ENCODE measurements around the gene PGF. TPM values are rescaled to one million over a fixed set of nuclear protein-coding genes. Genes with fewer than 3 reads are reported as not detected.

Gene PGF
- total RNA-seq, 3 donors from 2014 or later = 0.96 to 3.1 (median 2.3) TPM

- DNase-seq (no peak), ATAC-seq (no peak)
- Histone ChIP-seq H3K9me3 (no peaks in the 10 kb centered on the region), H3K4me1 (ENCODE audit: low read depth) (no peaks in the 10 kb centered on the region), H3K36me3 (ENCODE audit: low read depth) (no peaks in the 10 kb centered on the region), H3K4me3 (no peak overlapping the region)
- intact Hi-C loops (cut with DNase I, micrococcal nuclease) = no loop called here
- TF ChIP-seq, protein P1, sequence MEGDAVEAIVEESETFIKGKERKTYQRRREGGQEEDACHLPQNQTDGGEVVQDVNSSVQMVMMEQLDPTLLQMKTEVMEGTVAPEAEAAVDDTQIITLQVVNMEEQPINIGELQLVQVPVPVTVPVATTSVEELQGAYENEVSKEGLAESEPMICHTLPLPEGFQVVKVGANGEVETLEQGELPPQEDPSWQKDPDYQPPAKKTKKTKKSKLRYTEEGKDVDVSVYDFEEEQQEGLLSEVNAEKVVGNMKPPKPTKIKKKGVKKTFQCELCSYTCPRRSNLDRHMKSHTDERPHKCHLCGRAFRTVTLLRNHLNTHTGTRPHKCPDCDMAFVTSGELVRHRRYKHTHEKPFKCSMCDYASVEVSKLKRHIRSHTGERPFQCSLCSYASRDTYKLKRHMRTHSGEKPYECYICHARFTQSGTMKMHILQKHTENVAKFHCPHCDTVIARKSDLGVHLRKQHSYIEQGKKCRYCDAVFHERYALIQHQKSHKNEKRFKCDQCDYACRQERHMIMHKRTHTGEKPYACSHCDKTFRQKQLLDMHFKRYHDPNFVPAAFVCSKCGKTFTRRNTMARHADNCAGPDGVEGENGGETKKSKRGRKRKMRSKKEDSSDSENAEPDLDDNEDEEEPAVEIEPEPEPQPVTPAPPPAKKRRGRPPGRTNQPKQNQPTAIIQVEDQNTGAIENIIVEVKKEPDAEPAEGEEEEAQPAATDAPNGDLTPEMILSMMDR (IDR thresholded peaks at IDR 0.05) = no peak
Observed at GRCh38 chr14:74960736-74961135, 5.3 kb upstream of the PGF start.

- no peaks in the 10 kb centered on the region for H3K9me3 ChIP-seq
- no peak for ATAC-seq
- no peak overlapping the region for H3K4me3 ChIP-seq
- DNase-seq = no peak
- TF ChIP-seq, protein P1 (IDR thresholded peaks at IDR 0.05) = no peak
- H3K4me1 ChIP-seq (ENCODE audit: low read depth) = peaks cover 5% of the 10 kb centered on the region
- intact Hi-C loops (cut with DNase I, micrococcal nuclease) = loop anchor here in 1 of 2 donors (10.0 kb wide), 1 partner anchor 45 kb away; the partner anchor contains the start of gene EIF2B2
- H3K36me3 ChIP-seq (ENCODE audit: low read depth) = no peaks in the 10 kb centered on the region
Observed at GRCh38 chr14:74959596-74960180, 4.3 kb upstream of the PGF start.

GRCh38 chr14:74956280-74957072 lies 1.1 kb upstream of the PGF start:
- no peak for DNase-seq
- no peak overlapping the region for H3K4me3 ChIP-seq
- peaks cover 13% of the 10 kb centered on the region for H3K4me1 ChIP-seq (ENCODE audit: low read depth)
- ATAC-seq = no peak
- H3K36me3 ChIP-seq (ENCODE audit: low read depth) = no peaks in the 10 kb centered on the region
- intact Hi-C loops (cut with DNase I, micrococcal nuclease) = loop anchor here in 1 of 2 donors (10.0 kb wide), 1 partner anchor 48 kb away; the partner anchor contains the start of gene EIF2B2
- TF ChIP-seq, protein P1 (IDR thresholded peaks at IDR 0.05) = no peak
- H3K9me3 ChIP-seq = no peaks in the 10 kb centered on the region

- intact Hi-C loops (cut with DNase I, micrococcal nuclease) = loop anchor here in 1 of 2 donors (10.0 kb wide), 1 partner anchor 49 kb away; the partner anchor contains the start of gene EIF2B2
- ATAC-seq (no peak), DNase-seq (no peak)
- Histone ChIP-seq H3K4me3 (no peak overlapping the region), H3K4me1 (ENCODE audit: low read depth) (peaks cover 18% of the 10 kb centered on the region), H3K9me3 (no peaks in the 10 kb centered on the region), H3K36me3 (ENCODE audit: low read depth) (no peaks in the 10 kb centered on the region)
- TF ChIP-seq, protein P1 (IDR thresholded peaks at IDR 0.05) = no peak
Observed at GRCh38 chr14:74956027-74956279, 556 bp upstream of the PGF start.

DNA sequence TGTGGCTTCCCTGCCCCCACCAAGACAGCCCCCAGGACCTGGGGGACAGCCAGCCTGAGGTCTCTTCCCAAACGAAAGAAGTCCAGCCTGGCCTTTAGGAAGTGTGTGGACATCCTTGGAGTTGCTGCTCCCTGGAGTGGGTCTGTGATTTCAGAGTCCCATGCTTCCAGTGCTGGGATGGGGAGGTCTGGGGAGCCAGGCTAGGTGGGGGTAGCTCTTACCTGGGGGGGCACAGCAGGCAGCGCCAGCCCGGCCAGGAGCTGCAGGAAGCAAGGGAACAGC lies 509 bp downstream of the PGF start:
- H3K36me3 ChIP-seq (ENCODE audit: low read depth) = no peaks in the 10 kb centered on the region
- DNase-seq = no peak
- intact Hi-C loops (cut with DNase I, micrococcal nuclease) = loop anchor here in 1 of 2 donors (10.0 kb wide), 1 partner anchor 50 kb away; the partner anchor contains the start of gene EIF2B2
- peaks cover 20% of the 10 kb centered on the region for H3K4me1 ChIP-seq (ENCODE audit: low read depth)
- H3K9me3 ChIP-seq = no peaks in the 10 kb centered on the region
- TF ChIP-seq, protein P1 (IDR thresholded peaks at IDR 0.05) = no peak
- ATAC-seq = peak; percentile 2
- H3K4me3 ChIP-seq = no peak overlapping the region
